Prostate gland (tissue), 2 donors: ENCODE data around the gene SLC16A5. TPM values are rescaled to one million over a fixed set of nuclear protein-coding genes. Genes with fewer than 3 reads are reported as not detected.
"Not testable (repeated sequence)": the region's sequence is repeated elsewhere in the genome, so short reads cannot be mapped to it uniquely, and the experiment has no call there.

ENCODE experiments used
- DNase-seq: peaks from one replicate; pipeline ENCODE4 v3.0.0-alpha.2; 2019; ENCODE audit warnings: low spot score
- H3K27ac ChIP-seq, 2 donors: fragments of 200-600 bp; sonication (generic); 2 replicates each; pipeline ENCODE4 v1.5.1; 2017 to 2019
- H3K27me3 ChIP-seq: fragments of 200-600 bp; sonication (generic); replicated peaks from 2 replicates; pipeline ENCODE4 v1.5.1; 2019; ENCODE audit not compliant: insufficient read depth
- H3K36me3 ChIP-seq, 2 donors: fragments of 200-600 bp; sonication (generic); 1 replicate in 1 of 2; 2 replicates in 1 of 2; pipeline versions ENCODE4 v1.5.1 to v1.8.1; 2017 to 2019
- H3K4me1 ChIP-seq: fragments of 200-600 bp; sonication (generic); replicated peaks from 2 replicates; pipeline ENCODE4 v1.5.1; 2019
- H3K4me3 ChIP-seq, 2 donors: fragments of 200-600 bp; sonication (generic); 2 replicates each; pipeline ENCODE4 v1.5.1; 2017 to 2019
- H3K9me3 ChIP-seq: fragments of 200-600 bp; sonication (generic); 2 replicates; pipeline ENCODE4 v1.5.1; 2017
- CTCF ChIP-seq, 4 experiments: fragments of 200-600 bp in 2 of 4; fragments of 450-650 bp in 2 of 4; sonication (generic) in 2 of 4; IDR thresholded peaks; 1 replicate in 3 of 4; 2 replicates in 1 of 4; pipeline ENCODE4 v1.5.1; 2016 to 2019; ENCODE audit warnings: antibody characterized with exemption in 4 of 4, mild to moderate bottlenecking in 2 of 4, moderate library complexity in 2 of 4
- POLR2A ChIP-seq: fragments of 450-650 bp; IDR thresholded peaks from one replicate; pipeline ENCODE4 v1.6.1; 2016; ENCODE audit warnings: antibody characterized with exemption, mild to moderate bottlenecking
- POLR2AphosphoS5 ChIP-seq: sonication (generic); formaldehyde crosslinking; IDR thresholded peaks from one replicate; pipeline ENCODE4 v1.6.1; 2017; ENCODE audit warnings: antibody characterized with exemption
- WGBS: methylation state at CpG from one replicate; pipeline ENCODE4 v1.1.5; 2018; 5-methylcytosine and 5-hydroxymethylcytosine counted together
- intact Hi-C: fragments of 100-400 bp; cut with DNase I; formaldehyde crosslinking; loops from one replicate; pipeline ENCODE4 v1.14.2; 2022
- total RNA-seq, 2 donors: library from RNA; depleted of rRNA; stranded (reverse); fragments of >200 nt; gene quantifications; one replicate each; pipeline ENCODE4 v1.1.0, GENCODE V29; 2016

Gene SLC16A5
- total RNA-seq, 2 donors from 2014 or later = 65.0 to 66.4 TPM

- WGBS = 61% methylated on average over 3 of the region's 3 CpGs
- intact Hi-C loops = no loop called here
- Histone ChIP-seq H3K27ac (peak overlapping the region; percentile 88), H3K4me1 (peaks cover 5% of the 10 kb centered on the region), H3K36me3 (no peaks in the 10 kb centered on the region), H3K4me3 (no peak overlapping the region), H3K9me3 (no peaks in the 10 kb centered on the region), H3K27me3 (no peaks in the 10 kb centered on the region)
- TF ChIP-seq CTCF (IDR thresholded peaks at IDR 0.05) (no peak), POLR2A (no peak), POLR2AphosphoS5 (peak; percentile 71)
- peak; percentile 56 for DNase-seq
Measured at GRCh38 chr17:75133001-75133400, 45.2 kb downstream of the SLC16A5 start.

- H3K4me1 ChIP-seq, DNase-seq, H3K27me3 ChIP-seq, H3K36me3 ChIP-seq, H3K4me3 ChIP-seq, H3K9me3 ChIP-seq, intact Hi-C loops: not testable (repeated sequence)
- peak overlapping the region; percentile 48 to 88 for H3K27ac ChIP-seq
- 74% methylated on average over 14 of the region's 14 CpGs for WGBS
Measured at GRCh38 chr17:75133607-75134347, 46.0 kb downstream of the SLC16A5 start.

- peak overlapping the region; percentile 48 to 58 for H3K27ac ChIP-seq
Measured at GRCh38 chr17:75135452-75135851, 47.7 kb downstream of the SLC16A5 start.

GRCh38 chr17:75135946-75136345 is 48.2 kb downstream of the SLC16A5 start:
- Histone ChIP-seq H3K4me1 (no peaks in the 10 kb centered on the region), H3K27ac (peak overlapping the region; percentile 48 to 58), H3K4me3 (no peak overlapping the region), H3K36me3 (no peaks in the 10 kb centered on the region), H3K27me3 (no peaks in the 10 kb centered on the region), H3K9me3 (no peaks in the 10 kb centered on the region)
- TF ChIP-seq CTCF (IDR thresholded peaks at IDR 0.05) (peak in 1 of 4 experiments; percentile 32), POLR2A (no peak), POLR2AphosphoS5 (no peak)
- no peak for DNase-seq
- intact Hi-C loops = no loop called here
- 50% methylated on average over 8 of the region's 8 CpGs for WGBS

More at GRCh38 chr17:75135452-75135851, 47.7 kb downstream of the SLC16A5 start:
- 55% methylated on average over 5 of the region's 5 CpGs for WGBS
- no peaks in the 10 kb centered on the region for H3K4me1 ChIP-seq
- TF ChIP-seq POLR2AphosphoS5 (no peak), CTCF (IDR thresholded peaks at IDR 0.05) (no peak), POLR2A (no peak)
- no peaks in the 10 kb centered on the region for H3K9me3 ChIP-seq
- intact Hi-C loops = no loop called here
- no peak for DNase-seq
- H3K27me3 ChIP-seq = no peaks in the 10 kb centered on the region
- H3K36me3 ChIP-seq = no peaks in the 10 kb centered on the region
- H3K4me3 ChIP-seq = no peak overlapping the region

- intact Hi-C loops, H3K27me3 ChIP-seq, H3K36me3 ChIP-seq, H3K9me3 ChIP-seq, DNase-seq, H3K27ac ChIP-seq, H3K4me1 ChIP-seq, H3K4me3 ChIP-seq: not testable (repeated sequence)
- 97% methylated on average over 9 of the region's 9 CpGs for WGBS
Measured at GRCh38 chr17:75137762-75138161, 50.0 kb downstream of the SLC16A5 start.

- Histone ChIP-seq H3K36me3 (no peaks in the 10 kb centered on the region), H3K4me1 (no peaks in the 10 kb centered on the region), H3K27me3 (no peaks in the 10 kb centered on the region), H3K9me3 (no peaks in the 10 kb centered on the region), H3K4me3 (no peak overlapping the region), H3K27ac (no peak overlapping the region)
- TF ChIP-seq POLR2A (no peak), POLR2AphosphoS5 (no peak), CTCF (IDR thresholded peaks at IDR 0.05) (no peak)
- intact Hi-C loops = no loop called here
- WGBS = 89% methylated on average over 5 of the region's 5 CpGs
- DNase-seq = no peak
Measured at GRCh38 chr17:75138519-75138918, 50.8 kb downstream of the SLC16A5 start.
